ENCODE measurements around the gene UXS1. TPM values are rescaled to one million over a fixed set of nuclear protein-coding genes. Genes with fewer than 3 reads are reported as not detected.

The UXS1 gene
- polyA plus RNA-seq, 3 donors = 23.4 to 33.8 (median 29.3) TPM

DNA sequence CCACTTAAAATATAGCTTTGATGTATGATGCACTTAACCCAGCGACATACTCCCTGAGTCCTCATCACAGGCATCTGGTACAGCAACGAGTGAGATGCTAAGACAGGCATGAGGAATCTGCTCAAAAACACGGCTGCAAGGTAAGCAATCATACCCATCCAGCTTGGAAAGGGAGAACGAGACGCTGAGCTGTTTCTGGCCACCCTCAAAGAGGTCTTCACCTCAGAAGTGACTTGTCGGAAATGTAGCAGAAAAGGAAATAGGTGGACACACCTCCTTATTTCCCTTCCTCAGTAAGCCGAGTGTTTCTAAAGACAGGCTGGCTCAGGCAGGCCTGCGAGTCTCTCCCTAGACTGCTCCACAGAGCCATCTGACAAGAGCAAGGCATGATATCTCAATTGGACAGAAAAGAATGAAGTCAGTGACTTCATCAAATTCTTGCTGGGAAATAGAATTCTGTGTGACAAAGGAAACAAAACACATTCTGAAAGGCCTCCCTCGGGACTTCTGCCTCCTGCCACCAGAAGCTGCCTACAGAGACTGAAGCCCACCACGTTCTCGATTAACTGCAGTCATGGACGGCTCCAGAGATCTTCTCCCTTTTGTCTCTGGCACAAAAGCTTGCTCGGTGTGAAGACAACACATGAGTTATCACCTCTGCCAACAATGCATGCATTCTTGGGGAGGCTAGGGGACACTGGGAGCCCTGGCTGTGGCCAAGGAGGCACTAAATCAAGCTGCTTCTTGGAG lies 84.3 kb downstream of the UXS1 start:
- Mint-ChIP-seq H3K36me3 (peaks cover 27 to 60% of the 10 kb centered on the region in 2 donors), H3K4me3 (no peak overlapping the region), H3K27ac (peak overlapping the region in 2 of 7 donors; percentile 15 to 70), H3K9me3 (no peaks in the 10 kb centered on the region), H3K27me3 (ENCODE audit: low read depth in 3 of 3) (peaks cover 0 to 2% (median 0%) of the 10 kb centered on the region in 3 donors), H3K4me1 (no peaks in the 10 kb centered on the region)
- Histone ChIP-seq H3K4me2 (replicated peaks; ENCODE audit: extremely low read depth, low read length, poor library complexity, severe bottlenecking) (no peak overlapping the region), H3K27me3 (ENCODE audit: control insufficient read depth in 2 of 2, insufficient read depth in 2 of 2, low read length in 2 of 2) (no peaks in the 10 kb centered on the region), H3K27ac (ENCODE audit: low read depth in 1 of 2, low read length in 2 of 2) (no peak overlapping the region), H3K79me2 (ENCODE audit: insufficient read depth, low read length) (no peaks in the 10 kb centered on the region), H3K4me1 (ENCODE audit: control insufficient read depth in 1 of 2, insufficient read depth in 2 of 2, low read length in 2 of 2) (no peaks in the 10 kb centered on the region), H3K4me3 (replicated peaks in 1 of 3; ENCODE audit: low read depth in 2 of 3, low read length in 3 of 3) (no peak overlapping the region), H2AFZ (ENCODE audit: insufficient read depth, low read depth, low read length, poor library complexity, severe bottlenecking) (no peak overlapping the region), H4K20me1 (ENCODE audit: insufficient read depth, low read length) (no peaks in the 10 kb centered on the region), H3K36me3 (replicated peaks in 1 of 2; ENCODE audit: control insufficient read depth in 1 of 2, insufficient read depth in 2 of 2, low read length in 2 of 2) (peaks cover 48 to 93% of the 10 kb centered on the region in 2 donors), H3K9me3 (replicated peaks in 1 of 2; ENCODE audit: control insufficient read depth in 1 of 2, insufficient read depth in 1 of 2, low read length in 2 of 2) (no peaks in the 10 kb centered on the region), H3K9ac (ENCODE audit: insufficient read depth, low read length, poor library complexity, severe bottlenecking) (no peak overlapping the region)
- 93% methylated on average over 8 of the region's 13 CpGs for WGBS (ENCODE audit: insufficient coverage)
- TF ChIP-seq CTCF (IDR thresholded peaks at IDR 0.05) = no peak
- intact Hi-C loops (cut with micrococcal nuclease) = loop anchor here in 1 of 2 donors (5.0 kb wide), 1 partner anchor 472 kb away; no protein-coding TSS in a partner anchor
- no peak for DNase-seq

DNA sequence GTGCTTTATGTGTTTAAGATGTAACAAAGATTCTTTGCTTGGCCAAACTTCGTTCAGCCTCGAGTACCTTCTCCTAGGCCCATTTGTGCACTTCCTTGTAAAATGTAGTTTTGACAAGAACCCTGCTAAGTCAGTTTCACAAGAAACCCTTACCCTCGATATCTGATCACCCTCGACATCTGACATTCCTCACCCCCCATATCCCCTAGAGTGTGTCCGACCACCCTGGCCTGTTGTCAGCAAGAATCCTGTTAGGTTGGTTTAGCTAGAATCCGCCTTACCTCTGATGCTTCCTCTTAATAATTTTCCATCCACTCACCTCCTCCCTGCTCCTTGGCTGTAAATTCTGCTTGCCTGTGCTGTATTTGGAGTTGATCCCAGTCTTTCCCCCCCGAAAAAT lies 85.3 kb downstream of the UXS1 start:
- Mint-ChIP-seq H3K4me3 (no peak overlapping the region), H3K4me1 (no peaks in the 10 kb centered on the region), H3K27ac (no peak overlapping the region), H3K36me3 (peaks cover 24 to 52% of the 10 kb centered on the region in 2 donors), H3K27me3 (ENCODE audit: low read depth in 3 of 3) (peaks cover 0 to 2% (median 0%) of the 10 kb centered on the region in 3 donors), H3K9me3 (no peaks in the 10 kb centered on the region)
- Histone ChIP-seq H3K4me2 (replicated peaks; ENCODE audit: extremely low read depth, low read length, poor library complexity, severe bottlenecking) (no peak overlapping the region), H3K79me2 (ENCODE audit: insufficient read depth, low read length) (no peaks in the 10 kb centered on the region), H3K27me3 (ENCODE audit: control insufficient read depth in 2 of 2, insufficient read depth in 2 of 2, low read length in 2 of 2) (no peaks in the 10 kb centered on the region), H3K36me3 (replicated peaks in 1 of 2; ENCODE audit: control insufficient read depth in 1 of 2, insufficient read depth in 2 of 2, low read length in 2 of 2) (peaks cover 49 to 85% of the 10 kb centered on the region in 2 donors), H3K27ac (ENCODE audit: low read depth in 1 of 2, low read length in 2 of 2) (no peak overlapping the region), H3K4me1 (ENCODE audit: control insufficient read depth in 1 of 2, insufficient read depth in 2 of 2, low read length in 2 of 2) (no peaks in the 10 kb centered on the region), H3K9me3 (replicated peaks in 1 of 2; ENCODE audit: control insufficient read depth in 1 of 2, insufficient read depth in 1 of 2, low read length in 2 of 2) (no peaks in the 10 kb centered on the region), H4K20me1 (ENCODE audit: insufficient read depth, low read length) (no peaks in the 10 kb centered on the region), H3K4me3 (replicated peaks in 1 of 3; ENCODE audit: low read depth in 2 of 3, low read length in 3 of 3) (no peak overlapping the region), H2AFZ (ENCODE audit: insufficient read depth, low read depth, low read length, poor library complexity, severe bottlenecking) (no peak overlapping the region), H3K9ac (ENCODE audit: insufficient read depth, low read length, poor library complexity, severe bottlenecking) (no peak overlapping the region)
- intact Hi-C loops (cut with micrococcal nuclease) = loop anchor here in 1 of 2 donors (5.0 kb wide), 1 partner anchor 474 kb away; no protein-coding TSS in a partner anchor
- TF ChIP-seq CTCF (IDR thresholded peaks at IDR 0.05) = no peak
- DNase-seq = no peak
- WGBS (ENCODE audit: insufficient coverage) = 93% methylated on average over 3 of the region's 7 CpGs

All from CD14-positive monocyte (primary cell).